Measurements from ENCODE around the gene WDR38.

- no peak for TF ChIP-seq ZNF543 (CRISPR knock-in tag; IDR thresholded peaks at IDR 0.05)
- TF ChIP-seq MXI1 (IDR thresholded peaks at IDR 0.05; ENCODE audit: borderline replicate concordance, low read depth, low read length) = no peak
- no peak for TF ChIP-seq CTCF (CRISPR knock-in tag; IDR thresholded peaks at IDR 0.05)
- TF ChIP-seq IKZF1 (IDR thresholded peaks at IDR 0.05) = no peak
- TF ChIP-seq KDM5B (CRISPR knock-in tag; IDR thresholded peaks at IDR 0.05; ENCODE audit: borderline replicate concordance) = peak; percentile 13; the same call in 1 of the 2 replicates
- TF ChIP-seq GZF1 (CRISPR knock-in tag; IDR thresholded peaks at IDR 0.05) = no peak
- no peak for TF ChIP-seq GATA4 (IDR thresholded peaks at IDR 0.05; ENCODE audit: borderline replicate concordance, low read depth)
- TF ChIP-seq BHLHE40 (IDR thresholded peaks at IDR 0.05; ENCODE audit: low read length) = no peak
- TF ChIP-seq ZXDC (CRISPR knock-in tag; IDR thresholded peaks at IDR 0.05) = peak; percentile 4; the same call in 1 of the 2 replicates
- no peak for TF ChIP-seq HNF1B (CRISPR knock-in tag; IDR thresholded peaks at IDR 0.05)
- TF ChIP-seq MAX (IDR thresholded peaks at IDR 0.05) = no peak
These were observed 7.5 kb downstream of the WDR38 start for GRCh38 chr9:124860582-124861341.
